NCI-H2081 treated with DMSO at 0.1 percent for 48 hours (cell line): ENCODE data around the gene TBC1D24.
A peak's percentile ranks its signal among the peaks of the same experiment; 100 is the strongest.

ENCODE experiments used
- DNase-seq: peaks from one replicate; lab custom pipeline; 2025; lab: John Stamatoyannopoulos, UW

The TBC1D24 gene

GRCh38 chr16:2517954-2518605 is 43.2 kb downstream of the TBC1D24 start:
- DNase-seq: no peak

GRCh38 chr16:2518823-2519710 is 44.1 kb downstream of the TBC1D24 start:
- no peak for DNase-seq

GRCh38 chr16:2519711-2520080 is 44.8 kb downstream of the TBC1D24 start:
- DNase-seq: no peak

- DNase-seq: peak; percentile 28
Observed at GRCh38 chr16:2520097-2520783, 45.3 kb downstream of the TBC1D24 start, which contains the start of gene AMDHD2. AMDHD2 (plus strand) TSS chr16:2520371; CDS start chr16:2520459, 88 bp downstream.

- no peak for DNase-seq
Observed at GRCh38 chr16:2520784-2521531, 46.0 kb downstream of the TBC1D24 start.

- DNase-seq: no peak
Observed at GRCh38 chr16:2523801-2524231, 48.9 kb downstream of the TBC1D24 start.

- no peak for DNase-seq
Observed at GRCh38 chr16:2524339-2524938, 49.5 kb downstream of the TBC1D24 start.

GRCh38 chr16:2526135-2526534 is 51.2 kb downstream of the TBC1D24 start:
- DNase-seq: no peak

GRCh38 chr16:2527071-2527783 is 52.3 kb downstream of the TBC1D24 start:
- no peak for DNase-seq

GRCh38 chr16:2527784-2528100 is 52.8 kb downstream of the TBC1D24 start:
- no peak for DNase-seq

- DNase-seq: no peak
Observed at GRCh38 chr16:2528161-2529060, 53.5 kb downstream of the TBC1D24 start.

- DNase-seq: no peak
Observed at GRCh38 chr16:2529061-2529931, 54.4 kb downstream of the TBC1D24 start.

- DNase-seq: no peak
Observed at GRCh38 chr16:2529961-2530628, 55.2 kb downstream of the TBC1D24 start.

- DNase-seq: no peak
Observed at GRCh38 chr16:2530629-2531318, 55.8 kb downstream of the TBC1D24 start.

- no peak for DNase-seq
Observed at GRCh38 chr16:2531371-2531695, 56.4 kb downstream of the TBC1D24 start, which contains the start of gene CEMP1. CEMP1 (minus strand) TSS chr16:2531408; CDS start chr16:2531073, 335 bp downstream.

GRCh38 chr16:2531696-2532493 is 57.0 kb downstream of the TBC1D24 start:
- DNase-seq: peak; percentile 85
